Measurements from ENCODE around the gene SLC25A39.

DNA sequence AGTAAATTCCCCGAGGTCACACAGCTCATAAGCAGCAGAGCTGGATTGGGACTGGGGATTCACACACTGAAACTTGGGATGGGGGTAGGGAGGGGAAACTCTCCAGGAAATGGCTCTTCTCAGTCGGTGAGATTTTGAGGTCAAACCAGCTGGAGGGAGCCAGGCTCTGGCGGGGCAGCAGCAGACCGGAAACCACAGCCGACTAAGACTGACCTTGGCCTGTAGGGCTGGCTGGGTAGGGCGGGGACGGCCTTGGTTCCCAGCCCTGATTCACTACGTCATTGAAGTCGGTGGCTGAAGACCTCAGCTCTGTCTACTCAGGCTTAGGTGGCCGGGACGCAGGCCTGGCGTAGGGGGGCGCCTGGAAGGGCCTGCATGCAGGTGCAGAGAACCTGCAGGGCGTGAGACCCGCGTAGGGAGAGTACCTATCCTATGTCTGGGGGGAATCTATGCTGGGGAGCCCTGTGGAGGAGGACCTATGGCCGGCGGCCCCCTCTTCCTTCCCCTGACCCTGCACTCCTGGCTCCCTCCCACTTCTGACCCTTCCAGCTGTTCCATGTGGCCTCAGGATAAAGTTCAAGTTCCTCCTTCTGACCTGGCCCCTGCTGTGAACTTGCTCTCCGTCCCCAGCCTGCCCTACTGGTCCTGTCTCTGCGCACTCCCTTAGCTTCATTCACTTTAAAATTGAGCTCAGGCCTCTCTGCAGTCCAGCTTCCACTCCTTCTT lies 44.8 kb downstream of the SLC25A39 start:
- TF ChIP-seq, protein P1, sequence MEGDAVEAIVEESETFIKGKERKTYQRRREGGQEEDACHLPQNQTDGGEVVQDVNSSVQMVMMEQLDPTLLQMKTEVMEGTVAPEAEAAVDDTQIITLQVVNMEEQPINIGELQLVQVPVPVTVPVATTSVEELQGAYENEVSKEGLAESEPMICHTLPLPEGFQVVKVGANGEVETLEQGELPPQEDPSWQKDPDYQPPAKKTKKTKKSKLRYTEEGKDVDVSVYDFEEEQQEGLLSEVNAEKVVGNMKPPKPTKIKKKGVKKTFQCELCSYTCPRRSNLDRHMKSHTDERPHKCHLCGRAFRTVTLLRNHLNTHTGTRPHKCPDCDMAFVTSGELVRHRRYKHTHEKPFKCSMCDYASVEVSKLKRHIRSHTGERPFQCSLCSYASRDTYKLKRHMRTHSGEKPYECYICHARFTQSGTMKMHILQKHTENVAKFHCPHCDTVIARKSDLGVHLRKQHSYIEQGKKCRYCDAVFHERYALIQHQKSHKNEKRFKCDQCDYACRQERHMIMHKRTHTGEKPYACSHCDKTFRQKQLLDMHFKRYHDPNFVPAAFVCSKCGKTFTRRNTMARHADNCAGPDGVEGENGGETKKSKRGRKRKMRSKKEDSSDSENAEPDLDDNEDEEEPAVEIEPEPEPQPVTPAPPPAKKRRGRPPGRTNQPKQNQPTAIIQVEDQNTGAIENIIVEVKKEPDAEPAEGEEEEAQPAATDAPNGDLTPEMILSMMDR (IDR thresholded peaks at IDR 0.05; ENCODE audit: poor library complexity): no peak
- TF ChIP-seq EZH2 (IDR thresholded peaks at IDR 0.05; ENCODE audit: borderline replicate concordance) (no peak), EZH2phosphoT487 (IDR thresholded peaks at IDR 0.05; ENCODE audit: low read depth, severe bottlenecking, unreplicated experiment) (no peak)
